ENCODE data around the gene SLC35D1. TPM values are rescaled to one million over a fixed set of nuclear protein-coding genes. Genes with fewer than 3 reads are reported as not detected.

The SLC35D1 gene
- total and polyA plus RNA-seq, 2 of the 8 experiments (the other 6 are each of a cell fraction or from before 2014, with no cell fraction given): 1.2 to 2.7 TPM

DNA sequence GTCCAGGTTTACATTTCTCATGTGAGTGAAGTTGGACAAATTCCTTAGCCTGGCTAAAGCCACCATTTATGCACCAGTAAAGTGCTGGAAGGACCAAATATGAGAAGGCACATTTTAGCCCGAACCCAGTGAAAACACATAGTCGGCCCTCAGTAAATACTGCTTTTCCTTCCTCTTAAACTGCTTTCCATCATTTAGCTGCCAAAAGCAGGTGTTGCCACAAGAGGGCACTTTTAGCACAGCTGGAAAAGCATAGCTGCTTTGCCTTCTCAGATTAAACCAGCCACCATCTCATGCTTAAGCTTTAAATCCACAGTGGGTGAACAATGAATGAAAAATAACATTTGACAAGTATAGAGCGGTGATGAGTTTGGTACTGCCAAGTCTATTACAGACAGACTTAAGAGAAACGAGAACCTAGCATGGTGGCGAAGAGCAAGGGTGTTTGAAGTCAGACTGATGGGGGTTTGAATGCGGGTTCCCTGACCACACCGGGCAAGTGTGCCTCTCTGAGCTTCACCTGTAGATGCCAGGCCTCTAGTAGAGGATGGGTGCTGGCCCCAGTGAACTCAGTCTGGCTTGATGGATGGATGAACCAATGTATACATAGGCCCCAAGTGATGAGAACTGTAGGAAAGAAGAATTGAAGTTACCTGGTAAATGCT is 57.8 kb downstream of the SLC35D1 start (continued):
- TF ChIP-seq CEBPB (IDR thresholded peaks at IDR 0.05; ENCODE audit: low read depth, low read length): no peak
- no peak for TF ChIP-seq TEAD4 (IDR thresholded peaks at IDR 0.05; ENCODE audit: low read depth, low read length)
- no peak for TF ChIP-seq RFX5 (IDR thresholded peaks at IDR 0.05; ENCODE audit: borderline replicate concordance, low read depth, low read length)
